ENCODE data around the gene UBXN10. TPM values are rescaled to one million over a fixed set of nuclear protein-coding genes. Genes with fewer than 3 reads are reported as not detected.

Gene UBXN10
- not detected in 5 replicates for total RNA-seq (2022; extraction: Qiagen RNA extraction; ENCODE audit: low read depth)

GRCh38 chr1:20185834-20186782, at the start of gene UBXN10, which contains the start of gene PLA2G2C:
Gene UBXN10 (plus strand): TSS chr1:20186096. CDS start chr1:20190562, 4,466 bp downstream.
Gene PLA2G2C (minus strand): TSS chr1:20186518. CDS start chr1:20177363, 9,155 bp downstream.

GRCh38 chr1:20138961-20139550, 46.8 kb upstream of the UBXN10 start, which contains the start of gene PLA2G2F:
Gene PLA2G2F (plus strand): TSS chr1:20139323. CDS start chr1:20139428, 105 bp downstream.

Other genes starting within 250 kb of the UBXN10 start
- not detected in 5 replicates for gene PLA2G2A, start 206.5 kb upstream of the UBXN10 start, total RNA-seq (2022; extraction: Qiagen RNA extraction; ENCODE audit: low read depth)
- not detected in 5 replicates for gene PLA2G5, start 115.9 kb upstream of the UBXN10 start, total RNA-seq (2022; extraction: Qiagen RNA extraction; ENCODE audit: low read depth)
- gene PLA2G2D, start 66.6 kb upstream of the UBXN10 start, total RNA-seq (2022; extraction: Qiagen RNA extraction; ENCODE audit: low read depth): not detected in 5 replicates
- gene PLA2G2F, start 46.8 kb upstream of the UBXN10 start, total RNA-seq (2022; extraction: Qiagen RNA extraction; ENCODE audit: low read depth): not detected in 5 replicates
- not detected in 5 replicates for gene PLA2G2C, start 422 bp downstream of the UBXN10 start, total RNA-seq (2022; extraction: Qiagen RNA extraction; ENCODE audit: low read depth)
- gene VWA5B1, start 104.8 kb downstream of the UBXN10 start, total RNA-seq (2022; extraction: Qiagen RNA extraction; ENCODE audit: low read depth): not detected in 5 replicates

Data from A549 treated with GW870086 at 1 μM for 4 hours (cell line).